ENCODE results near the gene SPEN. TPM values are rescaled to one million over a fixed set of nuclear protein-coding genes. Genes with fewer than 3 reads are reported as not detected.

SPEN gene
- total and polyA plus RNA-seq, 2 of the 13 experiments (the other 11 are each of a cell fraction or from before 2014, with no cell fraction given), result 4.8 to 14.0 TPM

DNA sequence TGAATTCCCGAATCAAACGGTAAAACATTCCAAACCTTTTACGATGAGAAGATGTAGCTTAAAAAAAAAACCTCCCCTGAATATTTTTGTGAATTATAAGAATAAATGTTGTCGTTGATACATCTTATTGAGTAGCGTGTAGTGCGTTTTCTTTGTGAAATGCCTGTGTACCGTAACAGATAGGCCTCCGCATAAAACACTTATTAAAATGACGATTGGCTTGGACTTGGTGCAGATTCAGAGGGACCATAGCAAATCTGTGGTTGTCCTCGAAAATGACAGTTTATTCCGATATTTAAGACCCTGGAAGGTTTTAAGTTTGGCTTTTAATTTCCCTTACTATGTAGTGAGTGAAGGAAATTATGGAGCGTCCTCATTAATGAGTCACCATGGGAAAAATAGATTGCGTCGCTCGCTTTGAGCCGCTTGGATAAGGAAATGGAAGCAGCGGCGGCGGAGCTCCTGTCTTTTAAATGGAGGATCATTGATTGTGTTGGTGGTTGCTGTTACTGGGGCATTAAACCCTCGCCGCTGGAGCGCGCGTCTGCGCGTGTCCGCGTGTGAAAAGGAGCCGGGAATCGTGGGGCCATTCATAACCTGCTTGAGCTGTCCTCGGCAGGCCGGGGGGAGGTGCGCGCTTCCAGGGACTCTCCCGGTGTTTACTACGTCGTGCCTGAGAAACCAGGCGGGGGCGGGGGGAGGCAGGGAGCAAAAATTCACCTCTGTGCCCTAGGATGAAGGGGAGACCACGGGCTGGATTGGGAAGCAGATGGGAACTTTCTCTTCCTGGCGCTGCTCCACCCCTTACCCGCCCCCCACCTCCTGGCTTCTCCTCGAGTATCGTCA, 1.6 kb downstream of the SPEN start (continued):
- TF ChIP-seq REL (CRISPR knock-in tag; conservative IDR thresholded peaks at IDR 0.05), result 0 out of 2 replicates have a peak, but pooled peaks have one; percentile 53
- TF ChIP-seq ZNF556 (CRISPR knock-in tag; IDR thresholded peaks at IDR 0.05; ENCODE audit: borderline replicate concordance), result 0 out of 2 replicates have a peak, but pooled peaks have one; percentile 42
- peak; percentile 64; the same call in 1 of the 2 replicates for TF ChIP-seq YEATS4 (CRISPR knock-in tag; IDR thresholded peaks at IDR 0.05; ENCODE audit: borderline replicate concordance)
- TF ChIP-seq ZNF772 (CRISPR knock-in tag; IDR thresholded peaks at IDR 0.05), result peak; percentile 73
- TF ChIP-seq ELF3 (CRISPR knock-in tag; IDR thresholded peaks at IDR 0.05), result peak; percentile 55; the same call in 1 of the 2 replicates
- no peak for TF ChIP-seq SP140L (CRISPR knock-in tag; IDR thresholded peaks at IDR 0.05; ENCODE audit: borderline replicate concordance)
- TF ChIP-seq, protein P1, sequence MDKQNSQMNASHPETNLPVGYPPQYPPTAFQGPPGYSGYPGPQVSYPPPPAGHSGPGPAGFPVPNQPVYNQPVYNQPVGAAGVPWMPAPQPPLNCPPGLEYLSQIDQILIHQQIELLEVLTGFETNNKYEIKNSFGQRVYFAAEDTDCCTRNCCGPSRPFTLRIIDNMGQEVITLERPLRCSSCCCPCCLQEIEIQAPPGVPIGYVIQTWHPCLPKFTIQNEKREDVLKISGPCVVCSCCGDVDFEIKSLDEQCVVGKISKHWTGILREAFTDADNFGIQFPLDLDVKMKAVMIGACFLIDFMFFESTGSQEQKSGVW (CRISPR knock-in tag; IDR thresholded peaks at IDR 0.05; ENCODE audit: borderline replicate concordance), result no peak
- TF ChIP-seq, protein P2, sequence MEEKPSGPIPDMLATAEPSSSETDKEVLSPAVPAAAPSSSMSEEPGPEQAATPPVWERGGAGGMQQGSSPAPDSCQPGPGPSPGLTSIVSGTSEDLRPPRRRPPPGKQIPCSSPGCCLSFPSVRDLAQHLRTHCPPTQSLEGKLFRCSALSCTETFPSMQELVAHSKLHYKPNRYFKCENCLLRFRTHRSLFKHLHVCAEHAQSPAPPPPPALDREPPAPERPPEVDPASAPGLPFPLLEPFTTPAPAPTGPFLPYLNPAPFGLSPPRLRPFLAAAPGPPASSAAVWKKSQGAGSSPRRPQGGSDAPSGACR (CRISPR knock-in tag; IDR thresholded peaks at IDR 0.05), result peak; percentile 63
- TF ChIP-seq, protein P3, sequence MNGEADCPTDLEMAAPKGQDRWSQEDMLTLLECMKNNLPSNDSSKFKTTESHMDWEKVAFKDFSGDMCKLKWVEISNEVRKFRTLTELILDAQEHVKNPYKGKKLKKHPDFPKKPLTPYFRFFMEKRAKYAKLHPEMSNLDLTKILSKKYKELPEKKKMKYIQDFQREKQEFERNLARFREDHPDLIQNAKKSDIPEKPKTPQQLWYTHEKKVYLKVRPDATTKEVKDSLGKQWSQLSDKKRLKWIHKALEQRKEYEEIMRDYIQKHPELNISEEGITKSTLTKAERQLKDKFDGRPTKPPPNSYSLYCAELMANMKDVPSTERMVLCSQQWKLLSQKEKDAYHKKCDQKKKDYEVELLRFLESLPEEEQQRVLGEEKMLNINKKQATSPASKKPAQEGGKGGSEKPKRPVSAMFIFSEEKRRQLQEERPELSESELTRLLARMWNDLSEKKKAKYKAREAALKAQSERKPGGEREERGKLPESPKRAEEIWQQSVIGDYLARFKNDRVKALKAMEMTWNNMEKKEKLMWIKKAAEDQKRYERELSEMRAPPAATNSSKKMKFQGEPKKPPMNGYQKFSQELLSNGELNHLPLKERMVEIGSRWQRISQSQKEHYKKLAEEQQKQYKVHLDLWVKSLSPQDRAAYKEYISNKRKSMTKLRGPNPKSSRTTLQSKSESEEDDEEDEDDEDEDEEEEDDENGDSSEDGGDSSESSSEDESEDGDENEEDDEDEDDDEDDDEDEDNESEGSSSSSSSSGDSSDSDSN (CRISPR knock-in tag; IDR thresholded peaks at IDR 0.05), result peak; percentile 27
- peak; percentile 71 for TF ChIP-seq RXRA (CRISPR knock-in tag; IDR thresholded peaks at IDR 0.05)
- TF ChIP-seq RFXAP (CRISPR knock-in tag; IDR thresholded peaks at IDR 0.05; ENCODE audit: borderline replicate concordance), result peak; percentile 67; the same call in 1 of the 2 replicates
- TF ChIP-seq, protein P4, sequence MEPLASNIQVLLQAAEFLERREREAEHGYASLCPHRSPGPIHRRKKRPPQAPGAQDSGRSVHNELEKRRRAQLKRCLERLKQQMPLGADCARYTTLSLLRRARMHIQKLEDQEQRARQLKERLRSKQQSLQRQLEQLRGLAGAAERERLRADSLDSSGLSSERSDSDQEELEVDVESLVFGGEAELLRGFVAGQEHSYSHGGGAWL (CRISPR knock-in tag; IDR thresholded peaks at IDR 0.05), result no peak
- no peak for TF ChIP-seq U2AF2 (IDR thresholded peaks at IDR 0.05; ENCODE audit: low read depth, low read length)
- TF ChIP-seq, protein P5, sequence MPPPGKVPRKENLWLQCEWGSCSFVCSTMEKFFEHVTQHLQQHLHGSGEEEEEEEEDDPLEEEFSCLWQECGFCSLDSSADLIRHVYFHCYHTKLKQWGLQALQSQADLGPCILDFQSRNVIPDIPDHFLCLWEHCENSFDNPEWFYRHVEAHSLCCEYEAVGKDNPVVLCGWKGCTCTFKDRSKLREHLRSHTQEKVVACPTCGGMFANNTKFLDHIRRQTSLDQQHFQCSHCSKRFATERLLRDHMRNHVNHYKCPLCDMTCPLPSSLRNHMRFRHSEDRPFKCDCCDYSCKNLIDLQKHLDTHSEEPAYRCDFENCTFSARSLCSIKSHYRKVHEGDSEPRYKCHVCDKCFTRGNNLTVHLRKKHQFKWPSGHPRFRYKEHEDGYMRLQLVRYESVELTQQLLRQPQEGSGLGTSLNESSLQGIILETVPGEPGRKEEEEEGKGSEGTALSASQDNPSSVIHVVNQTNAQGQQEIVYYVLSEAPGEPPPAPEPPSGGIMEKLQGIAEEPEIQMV (CRISPR knock-in tag; IDR thresholded peaks at IDR 0.05; ENCODE audit: low read depth), result no peak
- TF ChIP-seq, protein P6, sequence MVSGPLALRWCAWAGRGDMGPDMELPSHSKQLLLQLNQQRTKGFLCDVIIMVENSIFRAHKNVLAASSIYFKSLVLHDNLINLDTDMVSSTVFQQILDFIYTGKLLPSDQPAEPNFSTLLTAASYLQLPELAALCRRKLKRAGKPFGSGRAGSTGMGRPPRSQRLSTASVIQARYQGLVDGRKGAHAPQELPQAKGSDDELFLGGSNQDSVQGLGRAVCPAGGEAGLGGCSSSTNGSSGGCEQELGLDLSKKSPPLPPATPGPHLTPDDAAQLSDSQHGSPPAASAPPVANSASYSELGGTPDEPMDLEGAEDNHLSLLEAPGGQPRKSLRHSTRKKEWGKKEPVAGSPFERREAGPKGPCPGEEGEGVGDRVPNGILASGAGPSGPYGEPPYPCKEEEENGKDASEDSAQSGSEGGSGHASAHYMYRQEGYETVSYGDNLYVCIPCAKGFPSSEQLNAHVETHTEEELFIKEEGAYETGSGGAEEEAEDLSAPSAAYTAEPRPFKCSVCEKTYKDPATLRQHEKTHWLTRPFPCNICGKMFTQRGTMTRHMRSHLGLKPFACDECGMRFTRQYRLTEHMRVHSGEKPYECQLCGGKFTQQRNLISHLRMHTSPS (CRISPR knock-in tag; IDR thresholded peaks at IDR 0.05; ENCODE audit: low read depth), result peak; percentile 56; the same call in 1 of the 2 replicates
- peak; percentile 50; the same call in 1 of the 2 replicates for TF ChIP-seq MED1 (CRISPR knock-in tag; IDR thresholded peaks at IDR 0.05)
